Measurements from ENCODE around the gene C1orf50.
"Not testable (repeated sequence)": the region's sequence is repeated elsewhere in the genome, so short reads cannot be mapped to it uniquely, and the experiment has no call there.

C1orf50 gene

GRCh38 chr1:42766741-42767509 lies at the start of gene C1orf50, which contains the start of gene P3H1:
Gene C1orf50 (plus strand): TSS chr1:42767249. CDS start chr1:42767312, 63 bp downstream.
Gene P3H1 (minus strand): TSS chr1:42767028. CDS start chr1:42766971, 57 bp downstream.
- DNase-seq (ENCODE audit: extremely low spot score), result peak; percentile 95
- no peak for TF ChIP-seq FOXA1 (IDR thresholded peaks at IDR 0.05)
- no peak for TF ChIP-seq LEF1 (IDR thresholded peaks at IDR 0.05; ENCODE audit: borderline replicate concordance)
- TF ChIP-seq FOXM1 (IDR thresholded peaks at IDR 0.05; ENCODE audit: borderline replicate concordance), result no peak
- 0 out of 2 replicates have a peak, but pooled peaks have one; percentile 74 for TF ChIP-seq HDGF (IDR thresholded peaks at IDR 0.05; ENCODE audit: borderline replicate concordance)
- TF ChIP-seq L3MBTL2 (conservative IDR thresholded peaks at IDR 0.05), result no peak
- TF ChIP-seq ELF4 (IDR thresholded peaks at IDR 0.05), result peak; percentile 33; the same call in 1 of the 2 replicates
- no peak for TF ChIP-seq TARDBP (IDR thresholded peaks at IDR 0.05)
- TF ChIP-seq ZNF384 (IDR thresholded peaks at IDR 0.05), result no peak
- TF ChIP-seq ARNT (IDR thresholded peaks at IDR 0.05), result no peak
- TF ChIP-seq BHLHE40 (IDR thresholded peaks at IDR 0.05; ENCODE audit: borderline replicate concordance), result no peak
- TF ChIP-seq NFRKB (IDR thresholded peaks at IDR 0.05), result no peak
- TF ChIP-seq FOXK2 (IDR thresholded peaks at IDR 0.05), result no peak
- no peak for TF ChIP-seq SUZ12 (IDR thresholded peaks at IDR 0.05)
- TF ChIP-seq PKNOX1 (IDR thresholded peaks at IDR 0.05), result peak; percentile 59
- no peak for TF ChIP-seq SP1 (IDR thresholded peaks at IDR 0.05)
- TF ChIP-seq CTBP1 (IDR thresholded peaks at IDR 0.05; ENCODE audit: borderline replicate concordance), result no peak
- POLR2A ChIA-PET, result interaction anchor here (0.6 to 3.7 kb wide), 48 partner anchors 9 to 884 kb away, joined by 3 to 44 read pairs (median 4); partner anchors contain the start of genes CCDC30, CFAP57, CLDN19 and EBNA1BP2
- CTCF ChIA-PET, result interaction anchor here (0.8 to 2.9 kb wide), 9 partner anchors 10 to 620 kb away, joined by 3 to 18 read pairs (median 6); no protein-coding TSS in a partner anchor

- no peak for DNase-seq (ENCODE audit: extremely low spot score)
- CTCF ChIA-PET, result interaction anchor here (0.6 kb wide), 1 partner anchor 34 kb away, joined by 3 read pairs; no protein-coding TSS in a partner anchor
- TF ChIP-seq PKNOX1 (IDR thresholded peaks at IDR 0.05), result no peak
- no peak for TF ChIP-seq HDGF (IDR thresholded peaks at IDR 0.05; ENCODE audit: borderline replicate concordance)
- no peak for TF ChIP-seq LEF1 (IDR thresholded peaks at IDR 0.05; ENCODE audit: borderline replicate concordance)
- TF ChIP-seq ARNT (IDR thresholded peaks at IDR 0.05), result no peak
- POLR2A ChIA-PET, result no interaction called here
Observed at GRCh38 chr1:42720868-42721267, 46.2 kb upstream of the C1orf50 start.

GRCh38 chr1:42721926-42722325 lies 45.1 kb upstream of the C1orf50 start:
- CTCF ChIA-PET, result no interaction called here
- TF ChIP-seq L3MBTL2 (conservative IDR thresholded peaks at IDR 0.05), result no peak
- no peak for TF ChIP-seq ZNF384 (IDR thresholded peaks at IDR 0.05)
- TF ChIP-seq NFRKB (IDR thresholded peaks at IDR 0.05), result no peak
- TF ChIP-seq BHLHE40 (IDR thresholded peaks at IDR 0.05; ENCODE audit: borderline replicate concordance), result no peak
- TF ChIP-seq FOXA1 (IDR thresholded peaks at IDR 0.05), result no peak
- TF ChIP-seq PKNOX1 (IDR thresholded peaks at IDR 0.05), result no peak
- TF ChIP-seq FOXM1 (IDR thresholded peaks at IDR 0.05; ENCODE audit: borderline replicate concordance), result no peak
- no peak for TF ChIP-seq ELF4 (IDR thresholded peaks at IDR 0.05)
- no peak for TF ChIP-seq FOXK2 (IDR thresholded peaks at IDR 0.05)
- no peak for TF ChIP-seq HDGF (IDR thresholded peaks at IDR 0.05; ENCODE audit: borderline replicate concordance)
- no peak for TF ChIP-seq ARNT (IDR thresholded peaks at IDR 0.05)
- TF ChIP-seq TARDBP (IDR thresholded peaks at IDR 0.05), result no peak
- no peak for TF ChIP-seq CTBP1 (IDR thresholded peaks at IDR 0.05; ENCODE audit: borderline replicate concordance)
- TF ChIP-seq SUZ12 (IDR thresholded peaks at IDR 0.05), result no peak
- TF ChIP-seq SP1 (IDR thresholded peaks at IDR 0.05), result no peak
- no peak for DNase-seq (ENCODE audit: extremely low spot score)
- POLR2A ChIA-PET, result no interaction called here

GRCh38 chr1:42722403-42722802 lies 44.6 kb upstream of the C1orf50 start:
- DNase-seq (ENCODE audit: extremely low spot score); CTCF ChIA-PET: not testable (repeated sequence)
- POLR2A ChIA-PET, result interaction anchor here (1.3 kb wide), 1 partner anchor 40 kb away, joined by 3 read pairs; the partner anchor contains the start of gene YBX1

- ChIA-PET POLR2A (interaction anchor here (1.3 kb wide), 1 partner anchor 41 kb away, joined by 3 read pairs; the partner anchor contains the start of gene YBX1), CTCF (no interaction called here)
- TF ChIP-seq L3MBTL2 (conservative IDR thresholded peaks at IDR 0.05), result no peak
- TF ChIP-seq HDGF (IDR thresholded peaks at IDR 0.05; ENCODE audit: borderline replicate concordance), result no peak
- TF ChIP-seq ZNF384 (IDR thresholded peaks at IDR 0.05), result no peak
- TF ChIP-seq ARNT (IDR thresholded peaks at IDR 0.05), result no peak
- TF ChIP-seq TARDBP (IDR thresholded peaks at IDR 0.05), result no peak
- no peak for TF ChIP-seq SP1 (IDR thresholded peaks at IDR 0.05)
- TF ChIP-seq ELF4 (IDR thresholded peaks at IDR 0.05), result no peak
- TF ChIP-seq CTBP1 (IDR thresholded peaks at IDR 0.05; ENCODE audit: borderline replicate concordance), result no peak
- no peak for TF ChIP-seq SUZ12 (IDR thresholded peaks at IDR 0.05)
- no peak for DNase-seq (ENCODE audit: extremely low spot score)
Observed at GRCh38 chr1:42723511-42723910, 43.5 kb upstream of the C1orf50 start.

GRCh38 chr1:42725820-42726219 lies 41.2 kb upstream of the C1orf50 start:
- POLR2A ChIA-PET; DNase-seq (ENCODE audit: extremely low spot score); CTCF ChIA-PET: not testable (repeated sequence)

Measured in HEK293T (cell line).